Measurements from ENCODE around the gene CNPY3.

CNPY3 gene

DNA sequence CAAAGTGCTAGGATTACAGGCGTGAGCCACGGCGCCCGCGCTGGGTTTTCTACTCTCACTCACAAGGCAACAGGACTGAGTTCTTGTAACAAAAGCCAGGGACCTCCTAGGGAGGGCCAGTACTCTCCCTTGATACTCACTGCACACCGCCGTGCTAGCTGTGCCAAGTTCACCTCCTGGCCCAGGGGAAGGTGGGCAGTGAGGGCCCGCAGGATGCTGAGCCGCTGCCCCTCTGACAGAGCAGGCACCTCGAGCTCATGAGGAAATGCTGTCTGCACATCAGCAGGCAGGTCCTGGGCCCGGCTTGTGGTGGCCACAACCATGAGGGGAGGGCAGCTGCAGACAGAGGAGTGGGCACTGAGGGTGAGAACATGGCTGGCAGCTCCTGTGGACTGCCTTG is 37.9 kb downstream of the CNPY3 start:
- TF ChIP-seq, protein P1, sequence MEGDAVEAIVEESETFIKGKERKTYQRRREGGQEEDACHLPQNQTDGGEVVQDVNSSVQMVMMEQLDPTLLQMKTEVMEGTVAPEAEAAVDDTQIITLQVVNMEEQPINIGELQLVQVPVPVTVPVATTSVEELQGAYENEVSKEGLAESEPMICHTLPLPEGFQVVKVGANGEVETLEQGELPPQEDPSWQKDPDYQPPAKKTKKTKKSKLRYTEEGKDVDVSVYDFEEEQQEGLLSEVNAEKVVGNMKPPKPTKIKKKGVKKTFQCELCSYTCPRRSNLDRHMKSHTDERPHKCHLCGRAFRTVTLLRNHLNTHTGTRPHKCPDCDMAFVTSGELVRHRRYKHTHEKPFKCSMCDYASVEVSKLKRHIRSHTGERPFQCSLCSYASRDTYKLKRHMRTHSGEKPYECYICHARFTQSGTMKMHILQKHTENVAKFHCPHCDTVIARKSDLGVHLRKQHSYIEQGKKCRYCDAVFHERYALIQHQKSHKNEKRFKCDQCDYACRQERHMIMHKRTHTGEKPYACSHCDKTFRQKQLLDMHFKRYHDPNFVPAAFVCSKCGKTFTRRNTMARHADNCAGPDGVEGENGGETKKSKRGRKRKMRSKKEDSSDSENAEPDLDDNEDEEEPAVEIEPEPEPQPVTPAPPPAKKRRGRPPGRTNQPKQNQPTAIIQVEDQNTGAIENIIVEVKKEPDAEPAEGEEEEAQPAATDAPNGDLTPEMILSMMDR (IDR thresholded peaks at IDR 0.05), result no peak

DNA sequence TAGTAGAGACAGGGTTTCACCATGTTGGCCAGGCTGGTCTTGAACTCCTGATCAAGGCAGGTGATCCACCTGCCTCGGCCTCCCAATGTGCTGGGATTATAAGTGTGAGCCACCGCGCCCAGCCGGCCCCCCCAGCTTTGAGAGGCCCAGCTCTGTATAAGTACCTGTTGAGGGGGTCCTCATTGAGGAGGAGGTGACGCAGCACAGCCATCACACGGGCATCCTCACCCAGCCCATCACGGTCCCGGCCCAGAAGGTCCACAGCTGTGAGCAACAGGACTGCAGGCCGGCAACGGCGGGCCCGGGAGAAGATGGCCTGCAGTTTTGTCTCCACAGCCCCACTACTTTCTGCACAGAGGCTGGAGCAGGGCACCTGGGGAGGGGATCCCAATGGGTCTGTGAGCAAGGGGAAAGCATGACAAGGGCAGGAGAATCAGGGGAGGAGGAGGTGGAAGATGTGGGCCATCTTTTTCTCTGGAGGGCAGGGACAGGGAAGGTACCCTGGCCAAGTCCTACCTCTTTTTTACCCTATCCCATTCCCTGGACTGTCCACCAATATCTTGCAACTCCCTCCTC is 38.9 kb downstream of the CNPY3 start:
- TF ChIP-seq, protein P1 (IDR thresholded peaks at IDR 0.05), result no peak

DNA sequence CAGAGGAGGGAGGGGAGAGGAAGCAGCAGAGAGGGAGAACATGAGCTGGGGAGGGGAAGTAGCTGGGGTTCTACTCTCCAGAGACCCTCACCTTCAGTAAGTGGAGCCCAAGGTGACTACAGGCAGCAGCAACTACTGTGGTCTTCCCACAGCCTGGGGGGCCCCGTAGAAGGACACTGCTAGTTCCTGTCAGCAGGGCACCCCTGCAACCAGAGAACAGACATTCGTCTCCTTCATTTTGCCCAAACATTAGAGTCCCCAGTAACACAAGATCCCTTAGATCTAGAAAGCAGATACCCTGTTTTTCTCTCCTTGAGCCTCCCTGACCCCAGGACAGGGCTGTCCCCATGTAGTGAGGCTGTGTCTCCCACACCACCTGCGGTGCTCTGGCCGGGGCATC is 39.5 kb downstream of the CNPY3 start:
- TF ChIP-seq, protein P1 (IDR thresholded peaks at IDR 0.05), result no peak

DNA sequence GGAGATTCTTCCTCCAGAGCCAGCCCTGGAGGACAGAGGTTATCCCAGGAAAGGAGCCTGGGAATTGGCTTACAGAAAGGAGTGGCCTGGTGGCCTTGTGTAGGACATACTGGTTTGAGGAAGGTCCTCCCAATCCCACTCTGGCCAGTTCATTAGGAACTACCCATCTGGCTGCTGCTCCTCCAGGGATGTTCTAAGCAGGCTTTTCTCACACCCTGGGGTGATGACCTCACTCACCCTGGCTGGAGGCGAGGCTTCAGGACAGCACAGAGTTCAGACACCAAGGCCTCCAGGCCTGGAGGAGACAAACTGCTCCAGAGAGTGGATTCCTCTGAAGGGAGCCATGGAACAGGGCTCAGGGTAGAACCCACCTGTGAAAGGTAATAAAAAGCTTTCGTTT is 40.2 kb downstream of the CNPY3 start:
- TF ChIP-seq, protein P1 (IDR thresholded peaks at IDR 0.05), result no peak

DNA sequence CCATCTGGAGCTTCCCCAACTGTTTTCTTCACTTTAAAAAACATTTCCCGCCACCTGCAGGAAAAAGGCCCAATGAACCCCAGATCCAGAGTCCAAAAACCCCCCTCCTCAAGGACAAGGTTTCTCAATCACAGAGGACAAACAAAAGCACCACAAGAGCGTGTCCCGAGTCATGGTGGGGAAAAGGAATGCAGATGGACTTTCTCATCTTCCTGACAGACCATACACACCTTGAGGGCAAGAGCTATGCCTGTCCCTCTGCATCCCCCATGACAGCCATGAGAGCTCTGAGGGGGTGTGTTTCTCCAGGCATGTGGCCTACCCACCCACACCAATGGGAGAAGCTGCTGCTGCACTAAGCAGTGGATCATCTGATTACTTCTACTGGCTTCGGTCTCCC is 40.7 kb downstream of the CNPY3 start:
- TF ChIP-seq, protein P1 (IDR thresholded peaks at IDR 0.05), result no peak

DNA sequence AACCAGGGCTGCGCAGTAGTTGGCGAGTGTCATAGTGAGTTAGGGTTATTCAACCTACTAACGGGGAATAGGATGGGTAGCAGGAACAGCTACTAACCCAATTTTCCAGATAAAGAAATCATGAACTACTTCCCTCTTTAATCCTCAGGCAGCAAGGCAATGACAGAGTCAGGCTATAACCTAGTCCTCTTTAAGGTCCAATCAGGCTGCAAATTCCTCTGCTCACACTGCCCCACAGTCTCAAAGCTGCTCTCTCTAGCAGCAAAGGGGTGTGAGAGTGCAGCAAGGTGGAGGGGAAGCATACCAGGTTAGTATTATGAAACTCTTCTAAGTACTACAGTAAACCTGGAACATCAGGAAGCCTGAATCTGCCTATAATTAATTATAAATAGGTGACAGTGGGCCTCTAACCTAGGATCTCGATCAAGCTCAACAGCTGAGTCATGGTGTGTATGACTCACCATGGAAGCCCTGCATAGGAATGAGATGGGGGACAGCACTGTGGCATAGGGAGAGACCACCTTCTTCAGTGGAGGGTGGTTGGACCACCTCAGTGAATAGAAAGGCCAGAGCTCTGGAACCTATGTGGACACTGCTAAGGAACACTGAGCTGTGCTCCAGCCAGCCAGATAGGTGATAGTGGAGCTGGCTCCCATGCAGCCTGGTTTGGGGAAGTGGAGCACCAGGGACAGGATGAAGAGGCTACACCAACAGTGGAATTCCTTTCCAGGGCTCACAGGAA is 41.8 kb downstream of the CNPY3 start:
- TF ChIP-seq, protein P1 (IDR thresholded peaks at IDR 0.05), result no peak

DNA sequence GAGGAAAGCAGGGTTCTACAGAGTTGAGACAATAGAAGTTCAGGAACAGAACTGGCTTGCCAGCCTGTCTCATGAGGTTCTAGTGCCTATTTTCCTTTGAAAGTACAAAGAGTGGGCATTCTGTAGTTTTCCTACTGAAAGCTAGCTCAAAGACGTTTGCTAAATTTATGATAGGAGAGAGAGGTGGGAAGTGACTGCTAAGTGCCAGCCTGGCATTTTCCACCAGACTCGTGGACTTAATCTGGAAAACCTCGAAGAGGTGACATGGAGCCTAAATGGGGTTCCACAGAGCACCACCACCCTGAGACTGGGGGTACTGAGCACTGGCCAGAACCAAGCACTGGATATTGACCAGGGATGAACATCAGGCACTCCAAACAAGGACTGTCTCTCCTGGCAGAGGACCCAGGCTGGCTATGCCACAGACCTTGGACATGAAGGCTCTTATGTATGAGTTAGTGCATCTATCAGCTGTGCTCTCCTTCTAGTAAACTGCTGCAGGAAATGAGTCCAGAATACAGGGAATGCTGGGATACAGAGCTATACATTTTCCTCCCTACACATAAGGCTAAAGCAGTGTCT is 42.6 kb downstream of the CNPY3 start:
- TF ChIP-seq, protein P1 (IDR thresholded peaks at IDR 0.05), result no peak
